Measurements from ENCODE around the gene ATAD1.

GRCh38 chr10:87721781-87722180, 96.2 kb downstream of the ATAD1 start:
- TF ChIP-seq EZH2 (IDR thresholded peaks at IDR 0.05; ENCODE audit: low read depth) (no peak), CTCF (conservative IDR thresholded peaks at IDR 0.05) (no peak)
